SK-N-SH treated with all-trans-retinoic acid at 6 μM for 48 hours (cell line): Measurements from ENCODE around the gene TRIM22.

Source experiments
- ATAC-seq: fragments of 200-7000 bp; cut with Tn5 transposase; 3 replicates; pipeline ENCODE4 v1.9.1; 2020; ENCODE audit warnings: mild to moderate bottlenecking, moderate library complexity
- BACH2 ChIP-seq: fragments of 250-450 bp; sonication (Bioruptor Pico); IDR thresholded peaks from 2 replicates; pipeline ENCODE4 v1.9.0; 2021; ENCODE audit warnings: mild to moderate bottlenecking, borderline replicate concordance
- CSDC2 ChIP-seq: fragments of 250-450 bp; sonication (Bioruptor Pico); IDR thresholded peaks from 2 replicates; pipeline ENCODE4 v1.5.0; 2020; ENCODE audit warnings: mild to moderate bottlenecking, moderate library complexity
- GLIS3 ChIP-seq: fragments of 250-450 bp; sonication (Bioruptor Pico); IDR thresholded peaks from 2 replicates; pipeline ENCODE4 v1.5.0; 2020; ENCODE audit warnings: mild to moderate bottlenecking, moderate library complexity
- ISL1 ChIP-seq: fragments of 250-450 bp; sonication (Bioruptor Pico); IDR thresholded peaks from 2 replicates; pipeline ENCODE4 v2.1.2; 2022; ENCODE audit warnings: mild to moderate bottlenecking, moderate library complexity
- OSR1 ChIP-seq: fragments of 250-450 bp; sonication (Bioruptor Pico); IDR thresholded peaks from 2 replicates; pipeline ENCODE4 v1.8.0; 2022; ENCODE audit warnings: moderate library complexity, mild to moderate bottlenecking, inconsistent platforms
- PPARA ChIP-seq: fragments of 250-450 bp; sonication (Bioruptor Pico); IDR thresholded peaks from 2 replicates; pipeline ENCODE4 v1.5.0; 2020; ENCODE audit warnings: mild to moderate bottlenecking, borderline replicate concordance
- RARB ChIP-seq: fragments of 250-450 bp; sonication (Bioruptor Pico); IDR thresholded peaks from 2 replicates; pipeline ENCODE4 v1.8.0; 2021; ENCODE audit warnings: mild to moderate bottlenecking, moderate library complexity
- SNAI2 ChIP-seq: fragments of 250-450 bp; sonication (Bioruptor Pico); IDR thresholded peaks from 2 replicates; pipeline ENCODE4 v1.5.0; 2020; ENCODE audit warnings: mild to moderate bottlenecking, moderate library complexity
- ZC3H10 ChIP-seq: fragments of 250-450 bp; sonication (Bioruptor Pico); IDR thresholded peaks from 2 replicates; pipeline ENCODE4 v1.5.1; 2021; ENCODE audit warnings: mild to moderate bottlenecking, moderate library complexity
- ZFP30 ChIP-seq: fragments of 450-650 bp; formaldehyde crosslinking; IDR thresholded peaks from 2 replicates; pipeline ENCODE4 v1.5.0; 2022; ENCODE audit warnings: mild to moderate bottlenecking, moderate library complexity
- ZNF565 ChIP-seq: fragments of 450-650 bp; formaldehyde crosslinking; conservative IDR thresholded peaks from 2 replicates; pipeline ENCODE4 v1.5.0; 2020; ENCODE audit warnings: low read depth, mild to moderate bottlenecking, moderate library complexity
- TF ChIP-seq, protein P1 (sequence below): fragments of 250-450 bp; sonication (Bioruptor Pico); IDR thresholded peaks from 2 replicates; pipeline ENCODE4 v1.5.1; 2021; ENCODE audit warnings: mild to moderate bottlenecking, moderate library complexity
- TF ChIP-seq, protein P2 (sequence below): fragments of 250-450 bp; sonication (Bioruptor Pico); IDR thresholded peaks from 2 replicates; pipeline ENCODE4 v1.8.0; 2020; ENCODE audit warnings: mild to moderate bottlenecking, moderate library complexity, borderline replicate concordance
- TF ChIP-seq, protein P3 (sequence below): fragments of 250-450 bp; sonication (Bioruptor Pico); IDR thresholded peaks from 2 replicates; pipeline ENCODE4 v1.8.0; 2021; ENCODE audit warnings: low read depth, mild to moderate bottlenecking, moderate library complexity, borderline replicate concordance
- TF ChIP-seq, protein P4 (sequence below): fragments of 250-450 bp; sonication (Bioruptor Pico); IDR thresholded peaks from 2 replicates; pipeline ENCODE4 v1.5.1; 2020; ENCODE audit warnings: low read depth, mild to moderate bottlenecking, moderate library complexity

The TRIM22 gene

DNA sequence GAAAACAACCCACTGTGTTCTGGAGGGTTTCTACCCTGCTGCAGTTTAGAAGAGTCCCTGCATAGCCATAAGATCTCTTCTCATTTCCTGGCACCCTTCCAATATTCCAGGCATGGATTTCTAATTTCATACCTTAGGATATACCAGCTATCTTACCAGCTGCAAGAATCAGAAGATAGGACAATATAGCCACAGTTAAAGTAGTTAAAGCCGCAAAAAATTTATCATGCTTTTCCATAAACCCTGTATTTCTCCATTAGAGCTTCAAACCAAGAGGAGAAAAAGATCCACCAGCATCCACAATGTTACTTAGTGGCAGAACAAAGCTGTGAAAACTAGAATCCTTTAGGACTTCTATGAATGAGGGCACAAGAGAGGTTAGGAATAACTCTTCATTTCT, 38.1 kb downstream of the TRIM22 start:
- no peak for ATAC-seq
- no peak for TF ChIP-seq ISL1 (CRISPR knock-in tag)
- TF ChIP-seq OSR1 (CRISPR knock-in tag), result no peak
- TF ChIP-seq CSDC2 (CRISPR knock-in tag), result no peak
- no peak for TF ChIP-seq ZNF565 (CRISPR knock-in tag)
- TF ChIP-seq PPARA (CRISPR knock-in tag), result no peak
- TF ChIP-seq ZFP30 (CRISPR knock-in tag), result no peak
- TF ChIP-seq, protein P1, sequence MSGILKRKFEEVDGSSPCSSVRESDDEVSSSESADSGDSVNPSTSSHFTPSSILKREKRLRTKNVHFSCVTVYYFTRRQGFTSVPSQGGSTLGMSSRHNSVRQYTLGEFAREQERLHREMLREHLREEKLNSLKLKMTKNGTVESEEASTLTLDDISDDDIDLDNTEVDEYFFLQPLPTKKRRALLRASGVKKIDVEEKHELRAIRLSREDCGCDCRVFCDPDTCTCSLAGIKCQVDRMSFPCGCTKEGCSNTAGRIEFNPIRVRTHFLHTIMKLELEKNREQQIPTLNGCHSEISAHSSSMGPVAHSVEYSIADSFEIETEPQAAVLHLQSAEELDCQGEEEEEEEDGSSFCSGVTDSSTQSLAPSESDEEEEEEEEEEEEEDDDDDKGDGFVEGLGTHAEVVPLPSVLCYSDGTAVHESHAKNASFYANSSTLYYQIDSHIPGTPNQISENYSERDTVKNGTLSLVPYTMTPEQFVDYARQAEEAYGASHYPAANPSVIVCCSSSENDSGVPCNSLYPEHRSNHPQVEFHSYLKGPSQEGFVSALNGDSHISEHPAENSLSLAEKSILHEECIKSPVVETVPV (CRISPR knock-in tag), result no peak
- TF ChIP-seq, protein P2, sequence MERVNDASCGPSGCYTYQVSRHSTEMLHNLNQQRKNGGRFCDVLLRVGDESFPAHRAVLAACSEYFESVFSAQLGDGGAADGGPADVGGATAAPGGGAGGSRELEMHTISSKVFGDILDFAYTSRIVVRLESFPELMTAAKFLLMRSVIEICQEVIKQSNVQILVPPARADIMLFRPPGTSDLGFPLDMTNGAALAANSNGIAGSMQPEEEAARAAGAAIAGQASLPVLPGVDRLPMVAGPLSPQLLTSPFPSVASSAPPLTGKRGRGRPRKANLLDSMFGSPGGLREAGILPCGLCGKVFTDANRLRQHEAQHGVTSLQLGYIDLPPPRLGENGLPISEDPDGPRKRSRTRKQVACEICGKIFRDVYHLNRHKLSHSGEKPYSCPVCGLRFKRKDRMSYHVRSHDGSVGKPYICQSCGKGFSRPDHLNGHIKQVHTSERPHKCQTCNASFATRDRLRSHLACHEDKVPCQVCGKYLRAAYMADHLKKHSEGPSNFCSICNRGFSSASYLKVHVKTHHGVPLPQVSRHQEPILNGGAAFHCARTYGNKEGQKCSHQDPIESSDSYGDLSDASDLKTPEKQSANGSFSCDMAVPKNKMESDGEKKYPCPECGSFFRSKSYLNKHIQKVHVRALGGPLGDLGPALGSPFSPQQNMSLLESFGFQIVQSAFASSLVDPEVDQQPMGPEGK (CRISPR knock-in tag), result no peak
- TF ChIP-seq, protein P3, sequence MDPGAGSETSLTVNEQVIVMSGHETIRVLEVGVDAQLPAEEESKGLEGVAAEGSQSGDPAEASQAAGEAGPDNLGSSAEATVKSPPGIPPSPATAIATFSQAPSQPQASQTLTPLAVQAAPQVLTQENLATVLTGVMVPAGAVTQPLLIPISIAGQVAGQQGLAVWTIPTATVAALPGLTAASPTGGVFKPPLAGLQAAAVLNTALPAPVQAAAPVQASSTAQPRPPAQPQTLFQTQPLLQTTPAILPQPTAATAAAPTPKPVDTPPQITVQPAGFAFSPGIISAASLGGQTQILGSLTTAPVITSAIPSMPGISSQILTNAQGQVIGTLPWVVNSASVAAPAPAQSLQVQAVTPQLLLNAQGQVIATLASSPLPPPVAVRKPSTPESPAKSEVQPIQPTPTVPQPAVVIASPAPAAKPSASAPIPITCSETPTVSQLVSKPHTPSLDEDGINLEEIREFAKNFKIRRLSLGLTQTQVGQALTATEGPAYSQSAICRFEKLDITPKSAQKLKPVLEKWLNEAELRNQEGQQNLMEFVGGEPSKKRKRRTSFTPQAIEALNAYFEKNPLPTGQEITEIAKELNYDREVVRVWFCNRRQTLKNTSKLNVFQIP (CRISPR knock-in tag), result no peak
- no peak for TF ChIP-seq RARB (CRISPR knock-in tag)

DNA sequence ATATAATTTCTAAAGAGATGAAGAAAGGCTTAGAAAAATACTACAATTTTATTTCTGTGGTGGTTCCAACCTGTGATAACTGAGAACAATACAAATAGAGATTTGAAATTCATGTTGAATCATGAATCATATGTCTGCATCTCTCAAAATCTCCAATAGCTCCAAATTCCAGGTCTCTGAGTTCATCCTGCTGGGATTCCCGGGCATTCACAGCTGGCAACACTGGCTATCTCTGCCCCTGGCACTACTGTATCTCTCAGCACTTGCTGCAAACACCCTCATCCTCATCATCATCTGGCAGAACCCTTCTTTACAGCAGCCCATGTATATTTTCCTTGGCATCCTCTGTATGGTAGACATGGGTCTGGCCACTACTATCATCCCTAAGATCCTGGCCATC, 46.8 kb downstream of the TRIM22 start, which contains the start of gene OR56B1:
Gene OR56B1 (plus strand): TSS at position 53 of the 400 bp plus-strand sequence. CDS start 69 bp downstream, at position 122.
- TF ChIP-seq GLIS3 (no peak), RARB (CRISPR knock-in tag) (no peak), CSDC2 (CRISPR knock-in tag) (no peak), PPARA (CRISPR knock-in tag) (no peak), SNAI2 (CRISPR knock-in tag) (no peak)
- no peak for ATAC-seq

DNA sequence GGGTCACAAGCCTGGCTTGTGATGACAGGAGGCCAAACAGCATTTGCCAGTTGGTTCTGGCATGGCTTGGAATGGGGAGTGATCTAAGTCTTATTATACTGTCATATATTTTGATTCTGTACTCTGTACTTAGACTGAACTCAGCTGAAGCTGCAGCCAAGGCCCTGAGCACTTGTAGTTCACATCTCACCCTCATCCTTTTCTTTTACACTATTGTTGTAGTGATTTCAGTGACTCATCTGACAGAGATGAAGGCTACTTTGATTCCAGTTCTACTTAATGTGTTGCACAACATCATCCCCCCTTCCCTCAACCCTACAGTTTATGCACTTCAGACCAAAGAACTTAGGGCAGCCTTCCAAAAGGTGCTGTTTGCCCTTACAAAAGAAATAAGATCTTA, 47.5 kb downstream of the TRIM22 start:
- no peak for ATAC-seq
- TF ChIP-seq, protein P1 (CRISPR knock-in tag), result no peak
- TF ChIP-seq, protein P3 (CRISPR knock-in tag), result no peak
- TF ChIP-seq BACH2 (CRISPR knock-in tag), result no peak
- TF ChIP-seq ZC3H10 (CRISPR knock-in tag), result no peak
- TF ChIP-seq ZNF565 (CRISPR knock-in tag), result no peak
- TF ChIP-seq, protein P4, sequence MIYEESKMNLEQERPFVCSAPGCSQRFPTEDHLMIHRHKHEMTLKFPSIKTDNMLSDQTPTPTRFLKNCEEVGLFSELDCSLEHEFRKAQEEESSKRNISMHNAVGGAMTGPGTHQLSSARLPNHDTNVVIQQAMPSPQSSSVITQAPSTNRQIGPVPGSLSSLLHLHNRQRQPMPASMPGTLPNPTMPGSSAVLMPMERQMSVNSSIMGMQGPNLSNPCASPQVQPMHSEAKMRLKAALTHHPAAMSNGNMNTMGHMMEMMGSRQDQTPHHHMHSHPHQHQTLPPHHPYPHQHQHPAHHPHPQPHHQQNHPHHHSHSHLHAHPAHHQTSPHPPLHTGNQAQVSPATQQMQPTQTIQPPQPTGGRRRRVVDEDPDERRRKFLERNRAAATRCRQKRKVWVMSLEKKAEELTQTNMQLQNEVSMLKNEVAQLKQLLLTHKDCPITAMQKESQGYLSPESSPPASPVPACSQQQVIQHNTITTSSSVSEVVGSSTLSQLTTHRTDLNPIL, result no peak
- TF ChIP-seq, all 23 proteins: peak for 0

DNA sequence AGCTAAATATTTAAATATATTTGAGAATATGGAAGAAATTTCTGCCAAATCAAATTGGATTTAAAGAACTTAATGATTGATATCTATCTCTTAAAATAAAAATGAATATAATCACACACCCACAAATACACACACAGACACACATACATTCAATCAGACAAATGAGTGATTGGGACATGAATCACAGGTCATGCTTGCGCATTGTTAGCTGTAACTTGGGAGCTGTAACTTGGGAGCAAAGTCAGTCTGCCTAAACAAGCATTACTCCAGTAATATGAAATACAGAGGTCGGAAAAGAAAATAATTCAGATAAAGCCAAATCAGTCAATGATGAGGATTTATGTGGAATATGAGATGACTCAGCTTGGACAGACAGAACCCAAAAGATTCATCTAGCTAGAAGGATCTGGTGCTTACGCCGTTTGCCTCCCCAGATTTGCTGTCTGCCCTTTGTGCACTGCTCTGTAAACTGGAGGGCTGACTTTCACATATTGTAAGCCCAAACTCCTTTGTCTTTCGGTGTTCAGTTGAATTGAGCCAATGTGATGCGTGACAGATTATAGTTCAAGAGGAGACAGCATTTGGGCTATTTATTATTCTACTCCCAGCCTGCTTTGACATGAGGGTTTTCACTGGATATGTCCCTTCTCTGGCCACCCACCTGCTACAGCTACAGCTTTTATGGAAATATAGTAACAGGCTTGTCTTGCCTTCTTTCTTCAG, 48.2 kb downstream of the TRIM22 start:
- no peak for TF ChIP-seq PPARA (CRISPR knock-in tag)
- ATAC-seq, result no peak
